GM20000 (cell line): ENCODE results near the gene TMEM107.

ENCODE experiments used
- DNase-seq: peaks from one replicate; pipeline ENCODE4 v3.0.0; 2012; ENCODE audit warnings: low spot score
- TF ChIP-seq, protein P1 (sequence below): IDR thresholded peaks from 2 replicates; pipeline ENCODE4 v1.5.1; 2012; ENCODE audit warnings: mild to moderate bottlenecking, control low read depth; ENCODE audit errors: extremely low read depth, missing control alignments

Gene TMEM107

DNA sequence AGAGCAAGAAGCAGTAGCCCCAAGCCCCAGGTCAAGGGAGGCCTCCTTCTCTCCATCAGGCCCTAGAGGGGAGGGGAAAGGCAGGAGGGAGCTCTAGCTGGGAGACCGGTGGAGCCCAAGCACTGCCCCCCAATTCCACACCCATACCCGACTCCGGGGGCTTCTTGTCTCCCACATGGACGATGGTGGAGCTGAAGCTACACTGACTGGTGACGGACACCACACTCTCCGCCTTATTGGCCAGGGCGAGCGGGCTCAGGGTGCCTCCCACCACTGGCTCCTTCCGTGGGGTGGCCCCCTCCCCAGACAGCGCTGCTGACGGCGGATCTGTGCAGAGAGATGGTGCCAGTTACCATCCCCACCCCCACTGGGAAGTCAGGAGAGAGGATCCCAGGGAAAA, 30.4 kb downstream of the TMEM107 start:
- no peak for DNase-seq
- TF ChIP-seq, protein P1, sequence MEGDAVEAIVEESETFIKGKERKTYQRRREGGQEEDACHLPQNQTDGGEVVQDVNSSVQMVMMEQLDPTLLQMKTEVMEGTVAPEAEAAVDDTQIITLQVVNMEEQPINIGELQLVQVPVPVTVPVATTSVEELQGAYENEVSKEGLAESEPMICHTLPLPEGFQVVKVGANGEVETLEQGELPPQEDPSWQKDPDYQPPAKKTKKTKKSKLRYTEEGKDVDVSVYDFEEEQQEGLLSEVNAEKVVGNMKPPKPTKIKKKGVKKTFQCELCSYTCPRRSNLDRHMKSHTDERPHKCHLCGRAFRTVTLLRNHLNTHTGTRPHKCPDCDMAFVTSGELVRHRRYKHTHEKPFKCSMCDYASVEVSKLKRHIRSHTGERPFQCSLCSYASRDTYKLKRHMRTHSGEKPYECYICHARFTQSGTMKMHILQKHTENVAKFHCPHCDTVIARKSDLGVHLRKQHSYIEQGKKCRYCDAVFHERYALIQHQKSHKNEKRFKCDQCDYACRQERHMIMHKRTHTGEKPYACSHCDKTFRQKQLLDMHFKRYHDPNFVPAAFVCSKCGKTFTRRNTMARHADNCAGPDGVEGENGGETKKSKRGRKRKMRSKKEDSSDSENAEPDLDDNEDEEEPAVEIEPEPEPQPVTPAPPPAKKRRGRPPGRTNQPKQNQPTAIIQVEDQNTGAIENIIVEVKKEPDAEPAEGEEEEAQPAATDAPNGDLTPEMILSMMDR = no peak

DNA sequence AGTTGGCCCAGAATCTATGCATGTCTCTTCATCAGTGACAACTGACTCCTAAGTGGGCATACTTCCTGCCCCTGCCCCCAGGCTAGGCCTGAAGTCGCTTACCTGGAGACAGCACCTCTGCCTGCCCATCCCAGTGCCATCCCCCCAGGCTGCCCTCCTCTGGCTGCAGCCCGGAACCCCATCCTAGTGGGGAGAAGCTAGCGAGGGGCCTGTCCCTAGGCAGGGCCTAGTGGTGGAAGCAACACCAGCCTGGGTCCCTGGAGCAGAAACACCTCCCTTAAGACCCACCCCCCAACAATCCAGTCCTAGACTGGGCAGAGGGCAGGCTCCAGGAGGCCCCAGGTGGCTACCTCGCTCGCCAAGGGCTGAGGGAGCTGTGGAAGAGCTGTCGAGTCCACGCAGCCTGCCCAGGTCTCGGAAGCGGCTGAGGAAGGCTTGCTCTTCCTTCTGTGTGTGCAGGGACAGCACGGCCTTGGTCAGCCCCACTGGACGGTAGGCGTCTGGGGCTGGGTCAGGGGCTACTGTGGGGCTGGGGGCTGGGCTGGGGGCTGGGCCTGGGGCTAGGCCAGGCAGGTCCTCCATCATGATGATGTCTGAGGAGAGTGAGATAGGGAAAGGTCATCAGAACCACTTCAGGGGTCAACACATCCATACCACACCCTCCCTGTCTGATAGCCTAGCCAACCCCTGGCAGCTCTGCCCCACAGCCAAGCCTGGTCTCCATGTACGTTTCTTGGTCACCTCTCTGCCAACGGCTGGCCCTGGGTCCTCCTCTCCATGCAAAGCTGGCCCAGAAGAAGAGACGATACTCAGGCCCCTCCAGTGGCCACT, 31.6 kb downstream of the TMEM107 start:
- DNase-seq = no peak
- TF ChIP-seq, protein P1 = no peak

DNA sequence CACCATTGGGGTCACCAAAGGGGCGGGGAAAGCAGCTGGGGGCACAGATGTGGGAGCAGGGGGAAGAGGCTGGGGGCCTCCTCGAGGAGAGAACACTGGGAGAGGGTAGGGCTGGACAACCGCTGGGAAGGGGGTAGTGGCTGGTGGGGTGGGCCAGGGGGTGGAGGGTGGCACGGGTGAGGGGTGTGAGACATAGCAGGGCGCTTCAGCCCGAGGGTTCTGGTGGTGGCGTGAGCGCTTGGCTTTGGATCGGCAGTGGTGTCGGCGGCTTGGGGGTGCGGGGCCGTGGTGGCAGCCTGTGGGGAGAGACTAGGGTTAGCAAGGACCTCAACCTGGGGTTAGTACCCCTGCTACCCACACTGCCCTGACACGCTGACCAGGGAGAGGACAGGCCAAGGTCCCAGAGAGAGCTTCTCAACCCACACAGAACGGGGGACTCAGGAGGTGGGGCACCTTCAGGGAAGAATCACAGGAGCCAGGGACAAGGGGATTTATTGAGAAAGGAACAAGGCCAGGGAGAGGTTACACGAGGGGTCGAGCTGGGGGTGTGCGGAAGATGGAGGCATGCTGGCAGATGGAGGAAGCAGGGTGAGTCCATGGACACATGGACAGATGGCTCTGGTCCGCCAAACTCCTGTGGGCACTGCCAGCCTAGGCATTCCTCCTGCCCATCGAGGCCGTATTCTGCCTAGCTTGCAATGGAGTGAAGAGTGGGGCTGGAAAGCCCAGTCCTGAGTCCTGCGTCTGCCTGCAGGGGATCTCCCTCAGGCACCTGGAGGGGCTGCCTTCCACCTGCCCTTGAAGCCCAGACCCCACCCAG, 32.4 kb downstream of the TMEM107 start:
- no peak for DNase-seq
- TF ChIP-seq, protein P1 = no peak

DNA sequence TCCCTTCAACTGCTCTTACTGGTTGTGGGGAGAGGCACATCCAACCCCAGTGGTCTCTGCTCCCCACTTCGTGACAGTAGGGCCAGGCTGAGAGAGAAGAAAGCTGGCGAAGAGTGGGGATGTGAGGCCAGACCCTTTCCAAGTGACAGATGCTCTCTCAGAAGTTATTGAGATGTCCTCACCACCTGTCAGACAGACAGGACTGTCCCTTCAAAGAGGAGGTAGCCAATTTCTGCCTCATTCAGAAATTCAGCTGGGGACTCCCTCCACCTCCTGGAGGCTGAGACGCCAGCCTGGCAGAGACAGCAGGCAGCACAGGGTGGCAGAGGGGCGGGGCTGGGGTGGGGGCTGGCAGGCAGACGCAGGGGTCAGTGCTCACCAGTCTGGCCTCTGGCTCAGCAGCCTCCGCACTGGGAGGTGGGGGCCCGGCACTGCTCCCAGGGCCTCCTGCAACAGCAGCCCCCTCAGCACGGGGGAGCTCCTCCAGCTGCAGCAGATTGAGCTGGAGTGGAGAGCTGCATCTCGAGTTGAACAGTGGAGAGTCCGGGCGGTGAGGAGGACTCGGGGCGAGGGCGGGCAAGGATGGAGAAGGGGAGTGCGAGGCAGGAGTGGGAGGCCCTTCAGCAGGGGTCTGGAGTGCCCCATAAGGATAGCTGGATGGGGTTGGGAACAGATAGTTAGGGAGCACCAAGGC, 33.1 kb downstream of the TMEM107 start:
- TF ChIP-seq, protein P1 = no peak
- no peak for DNase-seq

DNA sequence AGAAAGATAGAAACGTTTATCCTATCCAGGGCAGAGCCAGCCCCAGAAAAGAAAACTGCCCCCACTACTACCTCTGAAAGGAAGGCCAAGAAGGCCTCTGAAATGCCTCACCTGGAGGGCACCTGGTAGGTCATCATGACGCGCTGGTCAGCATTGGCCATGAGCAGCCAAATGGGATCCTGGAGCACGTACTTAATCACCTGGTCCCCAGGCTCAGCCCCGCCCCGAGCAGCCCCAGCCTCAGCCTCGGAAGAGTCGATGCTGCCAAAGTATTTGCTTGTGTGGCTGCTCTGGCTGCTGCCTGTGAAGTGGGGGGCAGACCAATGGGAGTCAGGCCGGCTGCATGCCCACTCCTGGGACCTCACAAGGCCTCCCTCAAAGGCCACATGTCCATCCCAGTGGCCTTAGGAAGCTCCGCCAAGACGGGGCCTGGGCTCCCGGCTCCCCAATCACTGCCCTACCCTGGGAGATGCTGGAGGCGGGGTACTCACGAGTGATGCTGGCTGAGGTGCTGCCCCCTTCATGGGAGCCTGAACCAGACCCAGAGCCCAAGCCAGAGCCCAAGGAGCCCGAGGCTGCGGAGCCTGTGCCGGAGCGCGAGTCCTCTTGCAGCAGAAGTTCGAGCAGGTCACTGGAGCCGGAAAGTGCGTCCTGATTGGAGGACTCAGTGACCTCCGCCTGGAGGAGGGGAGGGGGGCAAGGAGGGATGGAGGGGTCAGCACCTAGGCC, 33.9 kb downstream of the TMEM107 start:
- no peak for DNase-seq
- TF ChIP-seq, protein P1 = no peak

DNA sequence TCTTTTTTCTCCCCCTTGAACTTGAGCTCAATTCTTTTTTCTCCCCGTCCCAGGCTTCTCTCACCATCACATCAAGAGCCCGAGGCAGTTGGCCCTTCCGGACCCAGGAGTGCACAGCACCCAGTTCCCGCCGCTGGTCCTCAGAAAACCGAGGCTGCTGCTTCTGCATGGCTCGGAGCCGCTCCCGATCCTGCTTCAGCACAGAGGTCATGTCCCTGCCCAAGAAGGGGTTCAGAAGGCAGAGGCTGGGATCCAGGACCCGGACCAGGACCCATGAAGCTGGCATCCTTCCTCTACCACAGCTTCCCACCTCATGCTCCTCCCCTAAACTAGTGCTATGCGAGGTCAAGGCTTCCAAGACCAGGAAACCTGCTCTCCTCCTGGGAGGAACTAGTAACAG, 34.4 kb downstream of the TMEM107 start:
- TF ChIP-seq, protein P1 = no peak
- no peak for DNase-seq
